ENCODE data around the gene TPSD1.
"Not testable (repeated sequence)": the region's sequence is repeated elsewhere in the genome, so short reads cannot be mapped to it uniquely, and the experiment has no call there.

The TPSD1 gene

DNA sequence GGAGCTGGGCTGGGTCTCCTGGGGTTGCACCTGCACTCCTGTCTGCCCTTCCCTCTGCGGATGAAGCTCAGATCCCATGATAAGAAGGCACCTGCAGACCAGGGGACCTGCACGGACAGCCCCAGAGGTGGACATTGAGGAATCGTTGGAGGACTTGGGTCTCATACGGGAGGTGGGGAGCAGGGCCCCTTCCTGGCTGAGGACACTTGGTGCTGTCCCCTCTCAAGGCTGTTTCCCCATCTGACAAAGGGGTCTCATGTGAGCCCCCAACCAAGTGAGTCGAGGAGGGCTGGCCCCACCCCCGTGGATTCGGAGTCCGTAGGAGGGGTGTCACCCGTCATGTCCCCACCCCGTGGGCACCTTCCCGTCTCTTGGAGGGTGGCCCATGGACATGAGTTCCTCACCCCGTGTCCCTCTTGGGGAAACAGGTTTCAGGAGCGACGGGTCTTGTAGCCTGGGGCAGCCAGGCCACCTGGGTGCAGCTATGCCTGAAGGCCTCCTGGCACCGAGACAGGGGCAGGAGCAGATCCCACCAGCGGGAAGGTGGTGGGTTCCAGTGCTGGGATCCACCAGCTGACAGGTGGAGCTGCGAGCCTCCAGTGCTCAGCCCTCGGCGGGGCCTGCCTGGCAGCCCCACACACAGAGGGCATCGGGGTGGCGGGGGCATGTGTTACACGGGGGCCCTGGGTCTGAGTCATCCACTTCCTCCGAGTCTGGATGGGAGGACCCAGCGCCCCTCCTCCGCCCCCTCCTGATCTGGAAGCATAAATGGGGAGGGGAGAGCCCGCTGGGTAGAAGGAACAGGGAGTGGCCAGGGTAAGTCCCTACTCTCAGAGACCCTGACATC lies at the start of gene TPSD1:
TSS of gene TPSD1 (plus strand) at position 794 of the 847 bp plus-strand sequence. CDS start 212 bp downstream, outside the sequence.
- DNase-seq, result not testable (repeated sequence)

GRCh38 chr16:1206326-1206725 lies 49.5 kb upstream of the TPSD1 start:
- no peak for DNase-seq

GRCh38 chr16:1206786-1207185 lies 49.1 kb upstream of the TPSD1 start:
- no peak for DNase-seq

GRCh38 chr16:1208239-1208830 lies 47.5 kb upstream of the TPSD1 start:
- no peak for DNase-seq

DNA sequence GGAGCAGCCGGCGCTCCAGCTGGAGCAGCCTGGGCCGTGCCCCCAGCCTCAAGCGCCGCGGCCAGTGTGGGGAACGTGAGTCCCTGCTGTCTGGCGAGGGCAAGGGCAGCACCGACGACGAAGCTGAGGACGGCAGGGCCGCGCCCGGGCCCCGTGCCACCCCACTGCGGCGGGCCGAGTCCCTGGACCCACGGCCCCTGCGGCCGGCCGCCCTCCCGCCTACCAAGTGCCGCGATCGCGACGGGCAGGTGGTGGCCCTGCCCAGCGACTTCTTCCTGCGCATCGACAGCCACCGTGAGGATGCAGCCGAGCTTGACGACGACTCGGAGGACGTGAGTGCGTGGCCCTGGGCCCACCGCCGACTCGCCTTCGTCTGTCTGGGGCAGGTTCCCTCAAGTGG lies 46.8 kb upstream of the TPSD1 start:
- DNase-seq, result no peak

- no peak for DNase-seq
Measured at GRCh38 chr16:1210461-1210860, 45.4 kb upstream of the TPSD1 start.

DNA sequence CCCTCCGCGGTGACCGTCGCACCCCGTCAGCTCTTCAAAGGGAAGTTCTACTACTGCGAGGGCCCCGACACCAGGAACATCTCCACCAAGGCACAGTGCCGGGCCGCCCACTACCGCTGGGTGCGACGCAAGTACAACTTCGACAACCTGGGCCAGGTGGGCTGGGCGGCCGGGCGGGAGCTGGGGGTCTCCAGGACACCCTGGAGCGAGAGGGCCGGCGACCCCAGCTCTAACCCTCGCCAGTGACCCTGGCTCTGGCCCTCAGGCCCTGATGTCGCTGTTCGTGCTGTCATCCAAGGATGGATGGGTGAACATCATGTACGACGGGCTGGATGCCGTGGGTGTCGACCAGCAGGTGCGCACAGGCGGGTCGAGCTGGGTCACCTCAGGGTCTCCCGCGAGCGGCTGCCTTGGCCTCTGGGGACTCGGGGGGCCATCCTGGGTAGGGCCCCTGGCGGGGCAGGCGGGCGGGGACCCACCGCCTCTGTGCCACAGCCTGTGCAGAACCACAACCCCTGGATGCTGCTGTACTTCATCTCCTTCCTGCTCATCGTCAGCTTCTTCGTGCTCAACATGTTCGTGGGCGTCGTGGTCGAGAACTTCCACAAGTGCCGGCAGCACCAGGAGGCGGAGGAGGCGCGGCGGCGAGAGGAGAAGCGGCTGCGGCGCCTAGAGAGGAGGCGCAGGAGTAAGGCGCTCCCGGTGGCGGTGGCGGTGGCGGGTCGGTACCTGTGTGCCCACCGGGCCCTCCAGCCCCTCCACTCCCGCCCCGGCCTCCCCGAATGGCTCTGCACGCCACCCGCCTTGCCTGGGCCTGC lies 44.2 kb upstream of the TPSD1 start:
- no peak for DNase-seq

GRCh38 chr16:1212616-1213194 lies 43.2 kb upstream of the TPSD1 start:
- DNase-seq, result no peak

DNA sequence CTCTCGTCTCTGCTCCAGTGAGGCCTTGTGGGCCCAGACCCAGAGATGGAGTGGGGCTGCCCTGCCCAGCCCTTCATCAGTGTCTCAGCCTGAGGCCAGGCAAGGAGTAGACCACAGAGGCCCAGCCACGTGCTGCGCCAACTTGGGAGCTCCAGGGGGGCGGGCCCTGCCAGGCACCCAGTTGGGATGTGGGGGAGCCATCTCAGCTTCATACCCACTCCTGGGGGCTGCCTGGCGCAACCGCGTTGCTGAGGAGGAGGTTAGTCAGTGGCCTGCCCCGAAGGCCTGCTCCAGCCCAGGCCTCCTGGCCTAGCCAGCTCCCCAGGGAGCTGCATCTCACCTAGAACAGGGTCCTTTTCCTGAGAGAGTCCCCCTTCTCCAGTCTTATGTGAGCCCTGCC lies 42.6 kb upstream of the TPSD1 start:
- no peak for DNase-seq

- no peak for DNase-seq
Measured at GRCh38 chr16:1213796-1214372, 42.0 kb upstream of the TPSD1 start.

GRCh38 chr16:1214719-1215118 lies 41.1 kb upstream of the TPSD1 start:
- DNase-seq, result no peak

GRCh38 chr16:1215574-1216295 lies 40.1 kb upstream of the TPSD1 start:
- DNase-seq, result no peak

DNA sequence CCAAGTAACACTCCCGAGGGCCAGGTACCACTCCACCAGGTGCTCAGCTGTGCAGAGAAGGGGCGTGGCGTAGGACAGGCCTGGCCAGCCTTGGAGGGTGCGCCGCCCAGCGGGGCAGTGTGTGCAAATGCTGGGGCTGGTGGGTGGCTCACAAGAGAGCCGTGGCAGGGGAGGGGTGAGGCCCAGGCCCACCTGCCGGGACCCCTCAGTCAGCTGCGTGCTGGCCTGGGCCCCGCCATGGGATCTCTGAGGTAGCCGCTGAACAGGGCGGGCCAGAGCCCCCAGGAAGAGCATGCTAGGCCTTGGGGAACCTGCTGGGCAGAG lies 39.6 kb upstream of the TPSD1 start:
- DNase-seq, result no peak

- no peak for DNase-seq
Measured at GRCh38 chr16:1216681-1217400, 39.0 kb upstream of the TPSD1 start.

DNA sequence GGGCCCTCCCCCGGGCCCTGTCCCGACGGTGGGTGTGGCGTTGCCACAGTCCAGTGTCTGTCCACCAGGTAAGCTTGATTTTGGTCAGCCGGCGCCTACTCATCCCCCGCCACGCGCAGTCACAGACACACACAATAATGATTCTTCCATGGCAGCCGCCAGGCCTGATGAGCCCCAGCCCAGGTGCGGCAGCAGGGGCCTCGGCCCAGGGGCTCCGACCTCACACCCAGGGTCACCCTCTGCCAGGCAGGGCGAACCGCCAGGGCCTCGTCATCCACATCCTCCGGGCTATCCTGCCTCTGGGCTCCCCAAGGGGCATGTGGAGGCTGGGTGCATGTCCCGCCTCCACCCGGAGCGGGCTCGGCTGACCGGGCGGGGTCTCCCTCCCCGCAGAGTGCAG lies 38.3 kb upstream of the TPSD1 start:
- no peak for DNase-seq

GRCh38 chr16:1218061-1218929 lies 37.6 kb upstream of the TPSD1 start:
- no peak for DNase-seq

- DNase-seq, result no peak
Measured at GRCh38 chr16:1218930-1219611, 36.8 kb upstream of the TPSD1 start.

DNA sequence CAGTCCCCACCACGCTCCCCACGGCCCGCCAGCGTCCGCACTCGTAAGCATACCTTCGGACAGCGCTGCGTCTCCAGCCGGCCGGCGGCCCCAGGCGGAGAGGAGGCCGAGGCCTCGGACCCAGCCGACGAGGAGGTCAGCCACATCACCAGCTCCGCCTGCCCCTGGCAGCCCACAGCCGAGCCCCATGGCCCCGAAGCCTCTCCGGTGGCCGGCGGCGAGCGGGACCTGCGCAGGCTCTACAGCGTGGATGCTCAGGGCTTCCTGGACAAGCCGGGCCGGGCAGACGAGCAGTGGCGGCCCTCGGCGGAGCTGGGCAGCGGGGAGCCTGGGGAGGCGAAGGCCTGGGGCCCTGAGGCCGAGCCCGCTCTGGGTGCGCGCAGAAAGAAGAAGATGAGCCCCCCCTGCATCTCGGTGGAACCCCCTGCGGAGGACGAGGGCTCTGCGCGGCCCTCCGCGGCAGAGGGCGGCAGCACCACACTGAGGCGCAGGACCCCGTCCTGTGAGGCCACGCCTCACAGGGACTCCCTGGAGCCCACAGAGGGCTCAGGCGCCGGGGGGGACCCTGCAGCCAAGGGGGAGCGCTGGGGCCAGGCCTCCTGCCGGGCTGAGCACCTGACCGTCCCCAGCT lies 35.7 kb upstream of the TPSD1 start:
- DNase-seq, result no peak

- DNase-seq, result no peak
Measured at GRCh38 chr16:1220841-1221627, 34.8 kb upstream of the TPSD1 start.

Data from EL (cell line).